Parathyroid adenoma (tissue), 2 donors: ENCODE measurements around the gene SOX11.
A peak's percentile ranks its signal among the peaks of the same experiment; 100 is the strongest.
"Not testable (repeated sequence)": the region's sequence is repeated elsewhere in the genome, so short reads cannot be mapped to it uniquely, and the experiment has no call there.

ENCODE experiments used
- H2AFZ ChIP-seq: fragments of 300-600 bp; sonication (generic); one replicate; pipeline ENCODE4 v1.7.0; 2017; ENCODE audit warnings: antibody characterized with exemption, mild to moderate bottlenecking
- H3K27ac ChIP-seq: fragments of 300-600 bp; sonication (generic); one replicate; pipeline ENCODE4 v1.7.0; 2017
- H3K27me3 ChIP-seq: fragments of 300-600 bp; sonication (generic); one replicate; pipeline ENCODE4 v1.7.0; 2017; ENCODE audit warnings: low read length; ENCODE audit not compliant: control insufficient read depth, insufficient read depth
- H3K36me3 ChIP-seq: fragments of 300-600 bp; sonication (generic); one replicate; pipeline ENCODE4 v1.7.0; 2017; ENCODE audit warnings: low read length; ENCODE audit not compliant: control insufficient read depth, insufficient read depth
- H3K4me1 ChIP-seq: fragments of 300-600 bp; sonication (generic); one replicate; pipeline ENCODE4 v1.7.0; 2017; ENCODE audit warnings: control low read depth
- H3K4me2 ChIP-seq: fragments of 300-600 bp; sonication (generic); one replicate; pipeline ENCODE4 v1.7.0; 2017; ENCODE audit warnings: low read length
- H3K4me3 ChIP-seq: fragments of 300-600 bp; sonication (generic); one replicate; pipeline ENCODE4 v1.7.0; 2017; ENCODE audit warnings: low read depth, low read length
- H3K79me2 ChIP-seq: fragments of 300-600 bp; sonication (generic); one replicate; pipeline ENCODE4 v1.7.0; 2017; ENCODE audit warnings: control low read depth
- H3K9ac ChIP-seq: fragments of 300-600 bp; sonication (generic); one replicate; pipeline ENCODE4 v1.7.0; 2017; ENCODE audit warnings: mild to moderate bottlenecking
- H3K9me3 ChIP-seq: fragments of 300-600 bp; sonication (generic); one replicate; pipeline ENCODE4 v1.7.0; 2017; ENCODE audit warnings: low read length; ENCODE audit not compliant: control insufficient read depth
- TF ChIP-seq, protein P1 (sequence below): fragments of 300-600 bp; sonication (generic); IDR thresholded peaks from one replicate; pipeline ENCODE4 v1.7.0; 2017; ENCODE audit warnings: antibody characterized with exemption, mild to moderate bottlenecking
- donor health status: primary hyperparathyroidism.

The SOX11 gene

DNA sequence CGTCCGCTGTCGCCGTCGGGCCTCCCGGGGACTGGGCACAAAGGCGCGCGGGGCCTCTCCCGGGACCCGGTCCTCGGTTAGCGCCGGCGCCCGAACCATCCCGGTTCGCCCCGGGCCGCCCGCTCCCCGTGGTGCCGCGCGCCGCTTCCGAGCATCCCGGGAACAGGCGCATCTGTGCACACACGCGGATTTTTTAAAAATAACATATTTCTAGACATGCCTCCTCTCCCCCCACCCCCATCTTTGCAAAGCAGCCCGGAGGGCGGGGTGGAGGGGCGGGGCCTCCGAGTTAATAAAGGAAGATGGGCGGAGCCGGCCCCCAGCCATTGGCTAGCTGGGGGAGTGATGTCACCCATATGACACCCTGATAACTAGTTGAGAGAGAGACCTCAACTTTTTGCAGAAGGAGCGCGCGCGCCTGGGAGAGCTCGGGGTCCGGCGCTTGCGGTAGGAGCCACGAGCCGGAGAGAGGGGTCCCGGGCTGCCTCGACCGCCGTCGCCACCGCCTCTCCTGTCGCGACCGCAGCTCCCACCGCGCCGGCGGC is at the start of gene SOX11:
SOX11 (plus strand) TSS at position 400 of the 545 bp plus-strand sequence. CDS start 338 bp downstream, outside the sequence.
- Histone ChIP-seq H3K4me2 (peak within 1 kb of the TSS; percentile 38), H3K27me3 (peaks cover 18% of the 10 kb centered on the region)

DNA sequence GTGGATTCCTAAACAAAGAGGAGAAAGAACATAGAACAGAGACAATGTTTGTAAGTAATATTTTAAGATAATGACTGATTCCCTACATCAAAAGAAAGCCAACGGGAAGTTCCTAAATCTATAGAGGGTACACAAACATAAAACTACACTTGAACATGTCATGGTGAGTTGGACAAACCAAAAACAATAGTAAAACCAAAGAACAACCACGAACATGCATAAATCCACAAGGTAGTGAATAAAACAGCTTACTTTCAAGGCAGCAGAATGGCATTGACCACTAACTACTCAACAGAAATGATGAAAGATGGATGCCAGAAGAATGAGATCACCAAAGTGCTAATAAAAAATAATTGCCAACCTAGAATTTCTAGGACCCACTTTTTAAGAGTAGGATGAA is 39.5 kb upstream of the SOX11 start:
- not testable (repeated sequence) for H3K9me3 ChIP-seq, H2AFZ ChIP-seq, H3K36me3 ChIP-seq, H3K27me3 ChIP-seq, H3K4me3 ChIP-seq, H3K4me1 ChIP-seq, H3K79me2 ChIP-seq, H3K4me2 ChIP-seq, H3K9ac ChIP-seq, H3K27ac ChIP-seq

More for the DNA sequence above, at the start of gene SOX11:
- Histone ChIP-seq H3K4me1 (no peaks in the 10 kb centered on the region), H3K9me3 (no peaks in the 10 kb centered on the region), H3K27ac (no peak within 1 kb of the TSS), H3K36me3 (no peaks in the 10 kb centered on the region), H3K4me3 (no peak within 1 kb of the TSS), H2AFZ (no peak within 1 kb of the TSS), H3K79me2 (no peaks in the 10 kb centered on the region), H3K9ac (no peak within 1 kb of the TSS)
- TF ChIP-seq, protein P1, sequence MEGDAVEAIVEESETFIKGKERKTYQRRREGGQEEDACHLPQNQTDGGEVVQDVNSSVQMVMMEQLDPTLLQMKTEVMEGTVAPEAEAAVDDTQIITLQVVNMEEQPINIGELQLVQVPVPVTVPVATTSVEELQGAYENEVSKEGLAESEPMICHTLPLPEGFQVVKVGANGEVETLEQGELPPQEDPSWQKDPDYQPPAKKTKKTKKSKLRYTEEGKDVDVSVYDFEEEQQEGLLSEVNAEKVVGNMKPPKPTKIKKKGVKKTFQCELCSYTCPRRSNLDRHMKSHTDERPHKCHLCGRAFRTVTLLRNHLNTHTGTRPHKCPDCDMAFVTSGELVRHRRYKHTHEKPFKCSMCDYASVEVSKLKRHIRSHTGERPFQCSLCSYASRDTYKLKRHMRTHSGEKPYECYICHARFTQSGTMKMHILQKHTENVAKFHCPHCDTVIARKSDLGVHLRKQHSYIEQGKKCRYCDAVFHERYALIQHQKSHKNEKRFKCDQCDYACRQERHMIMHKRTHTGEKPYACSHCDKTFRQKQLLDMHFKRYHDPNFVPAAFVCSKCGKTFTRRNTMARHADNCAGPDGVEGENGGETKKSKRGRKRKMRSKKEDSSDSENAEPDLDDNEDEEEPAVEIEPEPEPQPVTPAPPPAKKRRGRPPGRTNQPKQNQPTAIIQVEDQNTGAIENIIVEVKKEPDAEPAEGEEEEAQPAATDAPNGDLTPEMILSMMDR = no peak

DNA sequence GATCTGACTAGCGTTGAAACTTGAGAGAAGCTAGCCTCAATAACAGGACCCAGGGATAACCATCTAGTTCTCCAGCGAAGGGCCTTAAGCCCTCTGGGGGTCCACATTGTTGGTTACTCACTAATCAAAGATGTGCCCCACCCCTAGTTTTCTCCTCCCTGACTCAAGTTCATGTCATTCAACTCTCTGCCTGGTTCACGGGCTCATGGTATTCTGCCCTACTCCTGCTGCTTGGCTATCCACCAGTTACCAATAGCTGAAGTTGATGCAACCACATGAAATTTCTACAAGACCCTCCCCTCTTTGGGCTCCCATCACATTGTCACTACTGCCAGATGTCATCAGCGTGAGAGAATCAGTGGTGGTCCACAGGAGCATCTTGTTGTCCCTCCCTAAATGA is 38.4 kb upstream of the SOX11 start:
- not testable (repeated sequence) for H3K9me3 ChIP-seq, H3K4me1 ChIP-seq

DNA sequence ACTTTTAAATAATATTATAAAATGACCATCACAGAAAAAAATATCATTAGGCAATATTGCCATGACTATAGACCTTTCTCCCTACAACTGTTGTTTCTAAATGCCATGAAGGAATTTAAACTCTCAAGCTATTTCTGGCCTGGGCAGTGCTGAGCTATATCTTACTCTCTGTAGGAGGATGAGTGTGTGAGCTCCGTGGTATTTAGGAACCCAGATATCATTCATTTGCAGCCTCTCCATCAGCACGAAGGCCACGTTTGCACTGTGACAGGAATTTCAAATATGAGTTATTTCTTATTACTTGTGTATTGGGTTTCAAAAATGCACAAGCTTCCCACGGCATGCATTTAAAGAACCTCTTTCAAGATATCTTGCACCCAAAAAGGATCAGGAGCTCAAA is 35.0 kb upstream of the SOX11 start:
- no peaks in the 10 kb centered on the region for H3K4me1 ChIP-seq

More for the DNA sequence above, 38.4 kb upstream of the SOX11 start:
- not testable (repeated sequence) for H3K4me2 ChIP-seq, H3K36me3 ChIP-seq, H3K27ac ChIP-seq, H2AFZ ChIP-seq, H3K79me2 ChIP-seq, H3K9ac ChIP-seq, H3K27me3 ChIP-seq, H3K4me3 ChIP-seq

DNA sequence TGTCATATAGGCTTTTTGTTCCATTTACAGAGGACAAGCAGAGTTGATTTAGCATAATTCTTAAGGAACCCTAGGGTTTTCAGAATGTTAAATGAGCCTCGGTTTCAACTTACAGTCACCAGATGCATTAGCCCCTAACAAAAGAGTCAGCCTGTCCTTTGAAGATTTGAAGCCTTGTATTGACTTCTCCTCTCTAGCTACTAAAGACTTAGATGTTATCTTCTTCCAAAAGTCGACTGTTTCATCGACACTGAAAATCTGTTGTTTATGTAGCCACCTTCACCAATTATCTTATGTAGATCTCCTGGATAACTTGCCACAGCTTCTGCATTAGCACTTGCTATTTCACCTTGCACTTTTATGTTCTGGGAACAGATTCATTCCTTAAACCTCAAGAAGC is 31.6 kb upstream of the SOX11 start:
- Histone ChIP-seq H3K27me3 (no peaks in the 10 kb centered on the region), H3K36me3 (no peaks in the 10 kb centered on the region), H3K4me1 (no peaks in the 10 kb centered on the region), H2AFZ (no peak overlapping the region), H3K4me2 (no peak overlapping the region), H3K27ac (no peak overlapping the region), H3K9ac (no peak overlapping the region), H3K4me3 (no peak overlapping the region), H3K79me2 (no peaks in the 10 kb centered on the region), H3K9me3 (no peaks in the 10 kb centered on the region)
- TF ChIP-seq, protein P1 = no peak

More for the DNA sequence above, 35.0 kb upstream of the SOX11 start:
- no peak overlapping the region for H3K27ac ChIP-seq
- no peak overlapping the region for H3K4me3 ChIP-seq
- no peaks in the 10 kb centered on the region for H3K79me2 ChIP-seq
- TF ChIP-seq, protein P1 = no peak
- H3K9me3 ChIP-seq = no peaks in the 10 kb centered on the region
- no peak overlapping the region for H2AFZ ChIP-seq
- no peaks in the 10 kb centered on the region for H3K36me3 ChIP-seq
- no peaks in the 10 kb centered on the region for H3K27me3 ChIP-seq
- H3K9ac ChIP-seq = no peak overlapping the region
- no peak overlapping the region for H3K4me2 ChIP-seq

DNA sequence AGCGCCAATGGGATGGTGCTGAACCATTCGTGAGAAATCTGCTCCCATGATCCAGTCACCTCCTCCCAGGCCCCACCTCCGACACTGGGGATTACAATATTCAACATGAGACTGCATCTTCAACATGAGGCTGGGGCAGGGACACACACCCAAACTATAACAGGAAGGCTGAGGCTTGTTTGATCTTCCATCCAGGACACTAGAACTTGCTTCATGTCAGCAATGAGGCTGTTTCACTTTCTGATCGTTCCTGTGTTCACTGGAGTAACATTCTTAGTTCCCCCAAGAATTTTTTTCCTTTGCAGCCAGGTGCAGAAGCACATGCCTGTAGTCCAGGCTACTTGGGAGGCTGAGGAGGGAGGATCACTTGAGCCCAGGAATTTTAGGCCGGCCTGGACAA is 30.8 kb upstream of the SOX11 start:
- H3K79me2 ChIP-seq = no peaks in the 10 kb centered on the region
- no peaks in the 10 kb centered on the region for H3K27me3 ChIP-seq
- no peak overlapping the region for H3K27ac ChIP-seq
- no peaks in the 10 kb centered on the region for H3K4me1 ChIP-seq
- H3K9me3 ChIP-seq = no peaks in the 10 kb centered on the region
- H3K9ac ChIP-seq = no peak overlapping the region
- TF ChIP-seq, protein P1 = no peak
- no peak overlapping the region for H3K4me3 ChIP-seq
- no peaks in the 10 kb centered on the region for H3K36me3 ChIP-seq
- H2AFZ ChIP-seq = no peak overlapping the region
- H3K4me2 ChIP-seq = no peak overlapping the region
